HepG2 (cell line): Measurements from ENCODE around the gene DPEP2NB. TPM values are rescaled to one million over a fixed set of nuclear protein-coding genes. Genes with fewer than 3 reads are reported as not detected.

Source experiments
- ATAC-seq: fragments of 200-7000 bp; cut with Tn5 transposase; 3 replicates; pipeline ENCODE4 v1.9.1; 2020; ENCODE audit warnings: mild to moderate bottlenecking, moderate library complexity
- BruUV-seq: library from RNA; stranded (reverse); fragments of 400-500 nt; replicated peaks from 2 replicates; lab custom pipeline; 2021; lab: Mats Ljungman, UMichigan
- CTCF ChIA-PET: fragments of 300-600 bp; formaldehyde crosslinking; extraction: SDS; loops from one replicate; lab custom pipeline; 2021; ENCODE audit warnings: low total read pairs, inconsistent platforms, low intra/inter-chr PET ratio; lab: Yijun Ruan, JAX
- POLR2A ChIA-PET: fragments of 350-600 bp; sonication (Branson Sonifier 250); formaldehyde crosslinking; loops from one replicate; lab custom pipeline; 2020; ENCODE audit warnings: antibody characterized with exemption, inconsistent platforms; lab: Yijun Ruan, JAX
- DNase-seq: peaks from one replicate; pipeline ENCODE4 v3.0.0-alpha.2; 2015; ENCODE audit warnings: low spot score
- FAIRE-seq: peaks from 3 replicates; lab custom pipeline; 2011; peaks lifted over from hg19 to GRCh38; lab: Jason Lieb, UNC
- H2AFZ ChIP-seq: one replicate; pipeline ENCODE4 v1.6.1; 2011; ENCODE audit warnings: low read length, inconsistent platforms
- H3K27ac ChIP-seq: fragments of 300-600 bp; 3 replicates; pipeline ENCODE4 v1.8.0; 2011; ENCODE audit warnings: mixed run types, mild to moderate bottlenecking, mixed read lengths, low read length, inconsistent platforms; ENCODE audit not compliant: insufficient read depth; ENCODE audit errors: extremely low read length
- H3K27me3 ChIP-seq, 2 experiments: fragments of 200-600 bp in 1 of 2; 2 replicates in 1 of 2; 3 replicates in 1 of 2; pipeline versions ENCODE4 v1.6.0 to v1.8.0; 2011; ENCODE audit warnings: low read length in 2 of 2, mild to moderate bottlenecking in 2 of 2, moderate library complexity in 2 of 2, inconsistent platforms in 1 of 2; ENCODE audit not compliant: insufficient read depth in 2 of 2, control insufficient read depth in 1 of 2
- H3K36me3 ChIP-seq, 2 experiments: fragments of 200-600 bp in 1 of 2; replicated peaks in 1 of 2; 2 replicates in 1 of 2; 3 replicates in 1 of 2; pipeline versions ENCODE4 v1.5.1 to v1.8.0; 2011; ENCODE audit warnings: low read length in 2 of 2, inconsistent platforms in 1 of 2; ENCODE audit not compliant: insufficient read depth in 2 of 2, control insufficient read depth in 1 of 2
- H3K4me1 ChIP-seq: 2 replicates; pipeline ENCODE4 v1.5.1; 2012; ENCODE audit warnings: low read length, inconsistent platforms; ENCODE audit not compliant: insufficient read depth
- H3K4me2 ChIP-seq: 2 replicates; pipeline ENCODE4 v1.6.0; 2011; ENCODE audit warnings: low read depth, low read length, inconsistent platforms
- H3K4me3 ChIP-seq, 3 experiments: fragments of 200-600 bp in 1 of 3; sonication (generic), shearing (Covaris generic) in 1 of 3; replicated peaks in 1 of 3; 2 replicates each; pipeline ENCODE4 v1.5.1; 2011 to 2016; ENCODE audit warnings: low read length in 3 of 3, inconsistent platforms in 2 of 3, low read depth in 2 of 3, mild to moderate bottlenecking in 2 of 3, control low read depth in 1 of 3, mixed read lengths in 1 of 3; ENCODE audit not compliant: insufficient read depth in 1 of 3
- H3K79me2 ChIP-seq: one replicate; pipeline ENCODE4 v1.6.1; 2011; ENCODE audit warnings: low read length, inconsistent platforms; ENCODE audit not compliant: insufficient read depth
- H3K9ac ChIP-seq: 2 replicates; pipeline ENCODE4 v1.6.0; 2011; ENCODE audit warnings: mild to moderate bottlenecking, low read depth, low read length, inconsistent platforms; ENCODE audit not compliant: insufficient read depth
- H3K9me3 ChIP-seq: 2 replicates; pipeline ENCODE4 v1.5.1; 2012; ENCODE audit warnings: mild to moderate bottlenecking, low read length
- H4K20me1 ChIP-seq: 2 replicates; pipeline ENCODE4 v1.6.0; 2011; ENCODE audit warnings: inconsistent platforms, mild to moderate bottlenecking, low read length, moderate library complexity; ENCODE audit not compliant: insufficient read depth
- DRAP1 ChIP-seq: IDR thresholded peaks from 2 replicates; pipeline ENCODE4 v1.6.1; 2016; ENCODE audit warnings: missing genetic modification reagents, missing compliant biosample characterization
- IRF1 ChIP-seq: sonication (generic); formaldehyde crosslinking; IDR thresholded peaks from 2 replicates; pipeline ENCODE4 v1.4.0; 2020; ENCODE audit warnings: low read depth, mild to moderate bottlenecking, missing genetic modification reagents
- SALL2 ChIP-seq: sonication (generic); formaldehyde crosslinking; IDR thresholded peaks from 2 replicates; pipeline ENCODE4 v1.8.1; 2023; ENCODE audit warnings: mild to moderate bottlenecking, missing genetic modification reagents, inconsistent platforms
- YEATS4 ChIP-seq: sonication (generic); formaldehyde crosslinking; IDR thresholded peaks from 2 replicates; pipeline ENCODE4 v1.4.0; 2020; ENCODE audit warnings: missing genetic modification reagents, borderline replicate concordance
- ZHX2 ChIP-seq, 2 experiments: sonication (generic) in 1 of 2; formaldehyde crosslinking in 1 of 2; IDR thresholded peaks; 2 replicates each; pipeline versions ENCODE4 v1.6.1 to v1.9.0; 2014 to 2022; ENCODE audit warnings: antibody characterized with exemption in 1 of 2, borderline replicate concordance in 1 of 2, inconsistent platforms in 1 of 2, low read depth in 1 of 2, missing genetic modification reagents in 1 of 2
- ZNF230 ChIP-seq: sonication (generic); formaldehyde crosslinking; IDR thresholded peaks from 2 replicates; pipeline ENCODE4 v1.4.0; 2020; ENCODE audit warnings: mild to moderate bottlenecking, missing genetic modification reagents
- ZNF281 ChIP-seq: sonication (generic); formaldehyde crosslinking; IDR thresholded peaks from 2 replicates; pipeline ENCODE4 v1.4.0; 2020; ENCODE audit warnings: missing genetic modification reagents, borderline replicate concordance
- ZNF619 ChIP-seq: sonication (generic); formaldehyde crosslinking; IDR thresholded peaks from 2 replicates; pipeline ENCODE4 v1.4.0; 2020; ENCODE audit warnings: mild to moderate bottlenecking, missing genetic modification reagents
- whole genome bisulfite sequencing: methylation state at CpG from one replicate; pipeline ENCODE4 v1.1.6; 2017; ENCODE audit warnings: low lambda C conversion rate; 5-methylcytosine and 5-hydroxymethylcytosine counted together
- in situ Hi-C: cut with HindIII; loops from 2 replicates; pipeline ENCODE4 v1.10.0; 2017; ENCODE audit warnings: low pct_unique_long_range_greater_than_20kb; ENCODE audit not compliant: extremely low pct_ligation_motif_present
- intact Hi-C: fragments of 100-400 bp; cut with micrococcal nuclease; formaldehyde crosslinking; loops from one replicate; pipeline ENCODE4 v1.10.0; 2022; ENCODE audit not compliant: unreplicated experiment
- polyA plus RNA-seq, 8 experiments: library from polyadenylated mRNA; depleted of rRNA in 3 of 8; stranded (reverse) in 7 of 8; unstranded in 1 of 8; fragments of >200 nt; fragmentation: Illumina TruSeq in 4 of 8; extraction: Trizol in 4 of 8; gene quantifications; 2 replicates each; pipeline versions ENCODE4 v1.2.1 to v1.2.3, GENCODE V29; 2011 to 2016; ENCODE audit warnings: low read depth in 4 of 8, missing spikeins in 1 of 8, mixed read lengths in 1 of 8; ENCODE audit not compliant: insufficient read depth in 1 of 8
- total RNA-seq, 5 experiments: library from RNA; depleted of rRNA; stranded (reverse); fragments of >200 nt; fragmentation: Illumina TruSeq; extraction: Trizol; gene quantifications; 2 replicates each; pipeline ENCODE4 v1.2.3, GENCODE V29; 2016; ENCODE audit warnings: low read depth in 1 of 5

The DPEP2NB gene
- total and polyA plus RNA-seq, 2 of the 13 experiments (the other 11 are each of a cell fraction or from before 2014, with no cell fraction given), result not detected

- intact Hi-C loops, result no loop called here
- Histone ChIP-seq H3K27me3 (peaks cover 5 to 40% of the 10 kb centered on the region in 2 experiments; a peak in 4 of 5 replicates), H4K20me1 (no peaks in the 10 kb centered on the region), H3K4me2 (no peak overlapping the region), H3K79me2 (no peaks in the 10 kb centered on the region), H3K9ac (no peak overlapping the region), H3K27ac (no peak overlapping the region), H3K4me3 (no peak overlapping the region), H2AFZ (no peak overlapping the region), H3K36me3 (no peaks in the 10 kb centered on the region), H3K9me3 (no peaks in the 10 kb centered on the region), H3K4me1 (peaks cover 46% of the 10 kb centered on the region)
- no peak for FAIRE-seq
- in situ Hi-C loops, result no loop called here
- TF ChIP-seq ZNF230 (no peak), DRAP1 (CRISPR knock-in tag) (no peak), SALL2 (CRISPR knock-in tag) (no peak), YEATS4 (CRISPR knock-in tag) (no peak), ZNF619 (CRISPR knock-in tag) (no peak), ZNF281 (no peak), ZHX2 (IDR thresholded peaks at IDR 0.05; ENCODE audit: low read depth) (no peak), ZHX2 (CRISPR knock-in tag; IDR thresholded peaks at IDR 0.05; ENCODE audit: borderline replicate concordance) (no peak), IRF1 (no peak)
- POLR2A ChIA-PET, result interaction anchor here (1.0 kb wide), 1 partner anchor 10 kb away, joined by 3 read pairs; no protein-coding TSS in a partner anchor
- 26% methylated on average over 7 of the region's 9 CpGs for WGBS
- no TSS peak for BruUV-seq
- no peak for DNase-seq
- ATAC-seq, result peak; percentile 66
- CTCF ChIA-PET, result no interaction called here
Observed at GRCh38 chr16:67977469-67978227, 38.1 kb downstream of the DPEP2NB start.
